GM19395 (cell line): ENCODE results near the gene FAM168A.

Experiments
- ATAC-seq: cut with Tn5 transposase; IDR thresholded peaks from one replicate; pipeline ENCODE4 v1.9.1; 2021; ENCODE audit warnings: mild to moderate bottlenecking, moderate library complexity; ENCODE audit not compliant: unreplicated experiment

FAM168A gene

GRCh38 chr11:73355109-73355508, 242.8 kb downstream of the FAM168A start:
- no peak for ATAC-seq

GRCh38 chr11:73353422-73353821, 244.5 kb downstream of the FAM168A start:
- no peak for ATAC-seq

DNA sequence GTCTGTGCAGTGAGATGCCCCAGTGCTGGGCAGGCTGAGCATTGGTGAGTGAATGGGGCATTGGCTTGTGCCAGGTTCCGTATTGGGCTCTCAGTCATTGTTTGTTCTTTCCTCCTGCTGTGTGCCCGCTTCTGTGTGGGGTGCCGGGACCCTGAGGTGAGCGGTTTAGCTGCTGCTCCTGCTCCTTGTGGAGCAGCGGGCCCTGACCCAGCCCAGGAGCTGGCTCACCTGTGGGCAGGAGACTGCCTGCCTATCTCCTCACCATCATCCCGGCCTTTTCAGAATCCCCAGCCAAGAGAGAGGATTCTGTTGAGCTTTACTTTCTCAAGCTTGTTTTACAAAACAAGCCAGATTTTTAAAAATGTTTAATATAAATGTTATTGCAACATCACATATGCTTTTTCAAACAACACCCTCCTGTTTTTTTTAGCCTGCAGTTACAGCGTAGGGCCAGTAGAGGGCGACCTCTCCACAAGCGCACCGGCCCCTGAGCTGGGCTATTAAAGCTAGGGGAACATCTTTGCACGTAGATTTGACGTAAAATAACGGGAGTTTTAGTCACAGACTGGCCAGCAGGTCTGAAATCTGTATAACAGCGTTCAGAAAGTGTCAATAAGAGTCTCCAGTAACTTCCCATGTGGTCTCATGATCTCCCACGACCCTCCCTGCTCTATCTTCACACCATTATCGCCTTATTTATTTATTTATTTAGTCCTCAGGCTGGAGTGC, 246.8 kb downstream of the FAM168A start:
- ATAC-seq: no peak
